HG02610 (cell line): Measurements from ENCODE around the gene PCARE.

Experiments
- ATAC-seq: cut with Tn5 transposase; IDR thresholded peaks from one replicate; pipeline ENCODE4 v1.9.1; 2021; ENCODE audit warnings: mild to moderate bottlenecking, moderate library complexity; ENCODE audit not compliant: unreplicated experiment

Gene PCARE

GRCh38 chr2:29063646-29064345 lies 10.5 kb downstream of the PCARE start:
- no peak for ATAC-seq

GRCh38 chr2:29063056-29063455 lies 11.3 kb downstream of the PCARE start:
- ATAC-seq = no peak

- ATAC-seq = no peak
These were observed 12.0 kb downstream of the PCARE start for GRCh38 chr2:29062371-29062770.

DNA sequence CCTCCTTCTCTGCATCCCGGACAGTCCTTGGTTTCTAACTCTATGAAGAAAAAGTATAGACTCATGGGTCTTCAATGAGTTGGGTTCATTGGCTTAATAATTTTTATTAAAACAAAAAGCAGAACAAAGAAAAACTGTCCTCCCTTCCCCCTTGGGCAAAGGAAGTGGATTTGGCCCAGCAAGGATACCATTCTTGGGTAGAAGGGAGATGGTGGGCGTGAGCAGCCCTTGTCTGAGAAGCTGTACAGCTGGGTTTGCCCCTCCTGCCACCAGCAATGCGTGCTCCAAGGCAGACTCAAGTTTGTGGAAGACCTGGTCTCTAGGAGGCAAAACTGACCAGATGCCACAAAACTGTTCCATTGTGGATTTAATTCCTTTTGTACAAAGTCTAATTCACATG lies 12.7 kb downstream of the PCARE start:
- ATAC-seq = no peak

DNA sequence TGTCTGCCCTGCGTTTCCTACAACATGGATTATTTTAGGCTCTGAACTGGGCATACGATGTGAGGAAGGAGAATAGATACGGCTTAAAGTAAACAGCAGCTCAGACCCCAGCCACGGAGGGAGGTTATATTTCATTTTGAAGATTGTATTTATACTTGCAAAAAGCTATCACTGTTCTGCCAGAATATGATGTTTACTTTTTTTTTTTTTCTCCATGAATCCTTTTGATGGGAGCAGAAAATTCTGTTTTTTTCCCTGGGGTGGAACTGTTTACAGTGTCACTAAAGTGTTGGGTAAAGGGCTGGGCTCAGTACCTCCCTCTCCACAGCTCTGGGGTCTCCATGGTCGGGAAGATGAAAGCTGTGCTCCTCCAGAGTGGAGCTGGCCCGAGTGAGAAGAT lies 13.1 kb downstream of the PCARE start:
- no peak for ATAC-seq

DNA sequence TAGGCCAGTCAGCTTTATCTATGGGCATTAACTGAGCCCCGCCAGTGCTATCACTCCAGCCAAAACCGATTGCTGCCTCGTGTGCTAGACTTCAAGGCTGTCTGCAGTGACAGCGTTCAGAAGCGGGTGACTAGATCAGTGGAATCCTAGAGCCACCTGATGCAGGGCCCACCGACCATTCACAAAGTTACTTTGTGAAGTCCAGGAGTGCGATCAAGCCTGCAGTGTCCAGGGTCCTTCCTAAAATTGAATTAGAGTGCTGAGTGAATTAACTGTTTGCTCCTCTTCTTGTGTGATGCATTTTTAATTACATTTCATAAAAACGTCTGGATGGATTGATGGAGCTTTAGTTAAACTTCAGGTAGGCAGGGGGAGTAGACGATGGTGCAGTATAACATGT lies 13.9 kb downstream of the PCARE start:
- no peak for ATAC-seq

- no peak for ATAC-seq
These were observed 14.7 kb downstream of the PCARE start for GRCh38 chr2:29059624-29060023.

DNA sequence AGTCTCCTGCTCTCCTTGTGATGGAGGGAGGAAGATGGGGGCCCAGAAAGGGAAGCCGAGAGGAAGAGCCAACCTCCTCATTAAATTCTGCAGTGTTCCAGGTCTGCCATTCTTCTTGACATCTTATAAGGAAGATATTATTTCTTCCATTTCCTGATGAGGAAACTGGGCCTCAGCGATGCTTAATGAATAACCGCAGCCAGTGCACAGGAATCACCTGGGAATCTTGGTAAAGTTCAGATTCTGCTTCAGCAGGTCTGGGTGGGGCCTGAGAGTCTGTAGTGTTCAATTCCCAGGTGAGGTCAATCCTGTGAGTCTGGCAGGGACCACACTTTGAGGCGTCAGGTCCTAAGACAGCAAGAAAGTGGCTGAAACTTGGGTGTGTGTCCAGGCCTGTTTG lies 17.3 kb downstream of the PCARE start:
- ATAC-seq = no peak

- no peak for ATAC-seq
These were observed 17.9 kb downstream of the PCARE start for GRCh38 chr2:29056452-29056851.

GRCh38 chr2:29055601-29056000 lies 18.7 kb downstream of the PCARE start:
- no peak for ATAC-seq

DNA sequence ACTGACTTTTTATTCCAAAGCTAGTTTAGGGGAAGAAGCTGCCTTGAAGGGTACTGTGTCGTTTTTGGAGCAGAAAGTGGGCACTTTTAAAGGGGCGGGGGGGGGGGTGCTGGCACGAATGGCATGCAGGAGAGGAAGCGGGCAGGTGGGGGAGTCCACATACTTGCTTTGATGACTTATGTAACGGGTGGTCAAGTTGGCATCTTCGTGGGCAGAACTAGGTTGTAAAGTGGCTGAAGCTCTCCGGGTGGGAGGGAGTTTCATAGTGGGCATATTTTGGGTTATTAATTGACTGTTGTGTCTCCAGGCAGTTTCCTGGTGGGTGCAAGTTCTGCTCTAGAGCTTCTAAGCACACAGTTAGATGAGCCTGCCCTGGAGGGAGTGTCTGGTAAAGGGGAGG lies 19.9 kb downstream of the PCARE start:
- no peak for ATAC-seq

DNA sequence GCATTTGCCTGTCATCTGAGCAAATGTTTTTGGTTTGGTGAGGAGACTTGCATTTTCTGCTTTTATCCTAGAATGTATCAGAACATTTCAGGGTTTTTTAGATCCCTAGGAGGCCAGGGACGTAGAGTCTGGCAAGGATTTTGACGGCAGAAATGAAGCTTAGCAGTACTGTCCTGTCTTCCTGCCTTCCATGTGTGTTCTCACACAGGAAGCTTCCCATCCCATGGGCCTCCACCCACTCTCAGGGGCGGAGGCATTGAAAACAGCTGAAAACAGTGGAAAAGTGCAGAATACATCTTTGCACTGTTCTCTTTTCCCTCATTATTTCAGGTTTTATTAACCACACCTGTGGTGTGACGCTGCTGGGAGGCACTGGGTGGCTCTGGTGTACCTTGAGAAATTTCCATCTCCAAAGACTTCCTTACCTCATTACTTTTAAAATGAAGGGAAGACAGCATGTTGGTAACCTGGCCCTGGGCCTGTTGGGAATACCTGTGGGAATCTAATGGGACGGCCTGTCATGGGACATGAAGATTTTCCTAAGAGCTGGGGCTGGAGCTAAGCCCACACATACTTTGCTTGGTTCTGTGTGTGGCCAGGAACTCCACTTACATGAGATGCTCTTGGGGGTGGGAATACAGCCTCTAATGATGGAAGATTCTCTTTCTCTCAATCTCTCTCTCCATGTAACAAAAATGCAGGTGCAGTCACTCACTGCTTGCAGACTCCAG lies 20.5 kb downstream of the PCARE start:
- ATAC-seq = no peak

- ATAC-seq = peak; percentile 89
These were observed 21.1 kb downstream of the PCARE start for GRCh38 chr2:29053223-29053622.

GRCh38 chr2:29052807-29053206 lies 21.5 kb downstream of the PCARE start:
- no peak for ATAC-seq

DNA sequence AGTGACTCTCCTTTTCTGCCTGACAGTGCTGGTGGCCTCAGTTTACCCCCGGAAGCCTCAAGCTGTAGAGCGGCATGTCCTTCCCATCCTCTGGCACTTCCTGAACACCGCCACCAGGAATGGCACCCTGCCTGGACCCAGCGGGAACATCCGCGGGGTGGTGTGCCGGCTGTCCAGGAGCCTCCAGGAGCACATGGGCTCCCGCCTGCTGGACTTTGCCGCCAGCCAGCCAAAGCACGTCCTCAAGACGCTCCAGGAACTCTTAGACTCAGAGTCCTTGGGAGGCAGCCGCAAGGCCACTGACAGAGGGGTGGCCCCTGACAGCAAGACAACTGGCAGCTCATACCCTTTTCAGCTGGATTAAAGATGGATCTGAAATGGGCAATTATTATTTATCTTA lies 22.6 kb downstream of the PCARE start:
- no peak for ATAC-seq

GRCh38 chr2:29050591-29050990 lies 23.7 kb downstream of the PCARE start:
- no peak for ATAC-seq

DNA sequence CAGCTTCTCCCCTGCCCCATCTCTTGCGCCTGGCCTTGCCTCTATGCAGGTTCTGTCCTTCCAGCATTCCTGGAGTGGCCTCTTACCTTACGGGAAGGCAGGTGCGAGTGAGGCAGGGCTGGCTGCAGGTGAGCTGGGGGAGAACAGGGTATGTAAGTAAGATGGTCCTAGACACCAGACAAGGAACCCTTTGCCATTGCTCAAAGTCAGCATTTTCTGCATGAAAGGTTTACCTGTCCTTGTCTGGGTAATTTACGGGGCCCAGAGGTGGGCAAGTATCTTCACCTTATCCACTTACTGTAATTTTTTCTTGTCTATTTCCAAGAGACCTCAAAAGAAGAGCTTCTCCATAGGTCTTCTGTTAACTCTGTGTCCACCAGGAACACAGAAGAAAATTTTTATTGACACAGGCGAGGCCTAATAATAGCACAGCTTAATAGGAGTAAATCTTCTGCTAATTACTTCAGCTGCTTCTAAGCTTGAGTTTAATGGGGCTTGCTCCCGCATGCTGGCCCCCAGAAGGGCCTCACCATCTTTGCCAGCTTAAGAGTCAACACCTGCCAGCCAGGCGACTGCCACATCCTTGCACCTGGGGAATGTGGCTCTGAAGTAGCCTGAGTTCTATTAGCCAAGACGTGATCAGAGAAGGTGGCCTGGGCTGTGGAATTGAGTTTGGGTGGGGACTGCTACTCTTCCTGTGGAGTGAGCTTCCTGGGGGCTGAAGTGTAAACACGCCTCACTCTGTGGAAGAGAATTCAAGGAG lies 27.1 kb downstream of the PCARE start:
- ATAC-seq = no peak

GRCh38 chr2:29046321-29046720 lies 28.0 kb downstream of the PCARE start:
- no peak for ATAC-seq

DNA sequence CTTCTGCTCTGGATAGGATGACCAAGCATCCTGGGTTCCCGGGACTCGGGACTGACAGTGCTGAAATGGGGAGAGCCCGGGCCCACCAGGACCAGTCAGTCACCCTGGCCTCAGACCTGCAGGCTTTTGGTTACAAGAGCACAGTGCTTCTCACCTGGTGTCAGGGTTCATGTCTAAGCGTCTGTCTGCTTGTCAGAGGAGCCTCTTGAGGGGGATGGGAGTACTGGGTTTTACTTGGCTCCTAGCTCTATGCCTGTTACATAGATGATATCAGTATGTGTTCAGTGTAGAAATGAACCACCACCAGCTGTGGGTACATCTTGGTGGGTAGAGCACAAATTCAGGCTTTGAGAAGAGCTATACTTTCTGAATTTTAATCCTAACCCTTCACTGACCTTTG lies 29.9 kb downstream of the PCARE start:
- no peak for ATAC-seq

- ATAC-seq = no peak
These were observed 31.7 kb downstream of the PCARE start for GRCh38 chr2:29042561-29043075.

DNA sequence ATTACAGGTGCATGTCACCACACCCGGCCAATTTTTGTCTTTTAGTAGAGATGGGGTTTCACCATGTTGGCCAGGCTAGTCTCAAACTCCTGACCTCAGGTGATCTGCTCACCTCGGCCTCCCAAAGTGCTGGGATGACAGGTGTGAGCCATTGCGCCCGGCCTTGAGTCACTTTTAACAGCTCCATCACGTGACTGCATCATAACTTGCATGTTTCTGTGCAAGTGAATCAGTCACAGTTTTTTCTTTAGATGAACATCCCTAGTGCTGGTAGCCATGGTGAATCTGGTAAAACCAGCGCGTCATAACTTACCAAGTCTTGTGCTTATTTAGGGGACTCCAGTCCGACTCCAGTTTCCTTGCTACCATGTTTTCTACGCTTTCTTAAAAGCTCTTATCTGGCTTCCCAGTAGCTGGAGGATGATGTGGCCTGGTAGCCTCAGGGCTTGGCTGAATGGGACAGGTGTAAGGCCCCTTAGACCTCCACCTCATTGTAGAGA lies 33.1 kb downstream of the PCARE start:
- no peak for ATAC-seq
